Right atrium auricular region (tissue), 2 donors: Measurements from ENCODE around the gene CENPH. TPM values are rescaled to one million over a fixed set of nuclear protein-coding genes. Genes with fewer than 3 reads are reported as not detected.
A peak's percentile ranks its signal among the peaks of the same experiment; 100 is the strongest.
"Not testable (repeated sequence)": the region's sequence is repeated elsewhere in the genome, so short reads cannot be mapped to it uniquely, and the experiment has no call there.

Experiments
- DNase-seq: peaks from one replicate; pipeline ENCODE4 v3.0.0-alpha.2; 2019; ENCODE audit warnings: low spot score
- H3K27ac ChIP-seq, 2 donors: fragments of 200-600 bp; sonication (generic); 1 replicate in 1 of 2; 2 replicates in 1 of 2; pipeline ENCODE4 v1.5.1; 2016 to 2019
- H3K27me3 ChIP-seq, 2 donors: fragments of 200-600 bp; sonication (generic); one replicate each; pipeline versions ENCODE4 v1.5.1 to v1.6.0; 2017 to 2019
- H3K36me3 ChIP-seq: fragments of 200-600 bp; sonication (generic); one replicate; pipeline ENCODE4 v1.5.1; 2016
- H3K4me1 ChIP-seq, 2 donors: fragments of 200-600 bp; sonication (generic); one replicate each; pipeline versions ENCODE4 v1.5.1 to v1.6.0; 2017 to 2019
- H3K4me3 ChIP-seq, 2 donors: fragments of 200-600 bp; sonication (generic); 1 replicate in 1 of 2; 2 replicates in 1 of 2; pipeline ENCODE4 v1.5.1; 2017 to 2019; ENCODE audit warnings: mild to moderate bottlenecking in 1 of 2, moderate library complexity in 1 of 2
- H3K9me3 ChIP-seq, 2 donors: fragments of 200-600 bp; sonication (generic); one replicate each; pipeline ENCODE4 v1.5.1; 2019
- total RNA-seq, 2 donors: library from RNA; depleted of rRNA; stranded (reverse); fragments of >200 nt; gene quantifications; one replicate each; pipeline ENCODE4 v1.1.0, GENCODE V29; 2016
- TF ChIP-seq, protein P1 (sequence below), 2 donors: fragments of 200-600 bp; sonication (generic); IDR thresholded peaks; one replicate each; pipeline ENCODE4 v1.5.1; 2019; ENCODE audit warnings: antibody characterized with exemption in 2 of 2

Gene CENPH
- total RNA-seq, 2 donors from 2014 or later = 1.3 to 2.0 TPM

GRCh38 chr5:69234457-69235268 is 45.3 kb downstream of the CENPH start, which contains the start of gene CDK7:
TSS of gene CDK7 (plus strand) at chr5:69234886. CDS start at chr5:69234976, 90 bp downstream.
- DNase-seq = peak; percentile 95
- Histone ChIP-seq H3K36me3 (no peaks in the 10 kb centered on the region), H3K27me3 (no peaks in the 10 kb centered on the region), H3K27ac (peak within 1 kb of the TSS; percentile 69 to 81), H3K4me3 (peak within 1 kb of the TSS; percentile 77 to 80), H3K4me1 (peaks cover 0 to 17% of the 10 kb centered on the region in 2 donors), H3K9me3 (no peaks in the 10 kb centered on the region)
- TF ChIP-seq, protein P1, sequence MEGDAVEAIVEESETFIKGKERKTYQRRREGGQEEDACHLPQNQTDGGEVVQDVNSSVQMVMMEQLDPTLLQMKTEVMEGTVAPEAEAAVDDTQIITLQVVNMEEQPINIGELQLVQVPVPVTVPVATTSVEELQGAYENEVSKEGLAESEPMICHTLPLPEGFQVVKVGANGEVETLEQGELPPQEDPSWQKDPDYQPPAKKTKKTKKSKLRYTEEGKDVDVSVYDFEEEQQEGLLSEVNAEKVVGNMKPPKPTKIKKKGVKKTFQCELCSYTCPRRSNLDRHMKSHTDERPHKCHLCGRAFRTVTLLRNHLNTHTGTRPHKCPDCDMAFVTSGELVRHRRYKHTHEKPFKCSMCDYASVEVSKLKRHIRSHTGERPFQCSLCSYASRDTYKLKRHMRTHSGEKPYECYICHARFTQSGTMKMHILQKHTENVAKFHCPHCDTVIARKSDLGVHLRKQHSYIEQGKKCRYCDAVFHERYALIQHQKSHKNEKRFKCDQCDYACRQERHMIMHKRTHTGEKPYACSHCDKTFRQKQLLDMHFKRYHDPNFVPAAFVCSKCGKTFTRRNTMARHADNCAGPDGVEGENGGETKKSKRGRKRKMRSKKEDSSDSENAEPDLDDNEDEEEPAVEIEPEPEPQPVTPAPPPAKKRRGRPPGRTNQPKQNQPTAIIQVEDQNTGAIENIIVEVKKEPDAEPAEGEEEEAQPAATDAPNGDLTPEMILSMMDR (IDR thresholded peaks at IDR 0.05) = no peak

DNA sequence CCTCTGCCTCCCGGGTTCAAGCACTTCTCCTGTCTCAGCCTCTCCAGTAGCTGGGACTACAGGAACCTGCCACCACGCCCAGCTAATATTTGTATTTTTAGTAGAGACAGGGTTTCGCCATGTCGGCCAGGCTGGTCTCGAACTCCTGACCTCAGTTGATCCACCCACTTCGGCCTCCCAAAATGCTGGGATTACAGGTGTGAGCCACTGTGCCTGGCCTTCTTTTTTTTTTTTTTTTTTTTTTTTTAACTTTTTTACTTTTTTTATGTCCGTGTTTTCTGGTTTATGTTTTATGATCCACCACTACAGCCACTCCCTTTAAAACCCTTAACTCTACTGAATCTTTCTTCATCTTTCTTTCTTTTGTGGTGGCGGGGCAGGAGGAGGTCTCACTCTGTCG is 47.4 kb downstream of the CENPH start:
- not testable (repeated sequence) for H3K4me3 ChIP-seq, H3K36me3 ChIP-seq, H3K27ac ChIP-seq, H3K27me3 ChIP-seq, H3K9me3 ChIP-seq, DNase-seq
- H3K4me1 ChIP-seq = peaks cover 0 to 17% of the 10 kb centered on the region in 2 donors

DNA sequence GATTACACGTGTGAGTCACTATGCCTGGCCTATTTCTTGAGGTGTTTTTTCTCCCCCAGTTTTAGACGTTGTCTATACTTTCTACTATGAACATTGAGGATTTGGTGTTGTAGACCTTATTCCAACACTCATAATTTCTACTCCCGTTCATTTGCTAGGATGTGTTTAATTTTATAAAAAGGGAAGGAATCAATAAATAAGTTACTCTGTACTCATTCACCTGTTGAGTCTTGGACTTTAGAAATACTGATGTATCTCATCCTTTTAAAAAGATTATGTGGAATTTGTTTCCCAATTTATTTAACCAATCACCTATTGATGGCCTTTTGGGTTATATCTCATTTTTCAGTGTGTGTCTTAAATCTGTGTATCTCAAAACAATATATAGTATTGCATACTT is 48.5 kb downstream of the CENPH start:
- H3K36me3 ChIP-seq = no peaks in the 10 kb centered on the region
- H3K4me3 ChIP-seq = no peak overlapping the region
- no peaks in the 10 kb centered on the region for H3K27me3 ChIP-seq
- TF ChIP-seq, protein P1 (IDR thresholded peaks at IDR 0.05) = no peak
- H3K4me1 ChIP-seq = peaks cover 0 to 17% of the 10 kb centered on the region in 2 donors
- H3K9me3 ChIP-seq = no peaks in the 10 kb centered on the region
- DNase-seq = no peak
- no peak overlapping the region for H3K27ac ChIP-seq

DNA sequence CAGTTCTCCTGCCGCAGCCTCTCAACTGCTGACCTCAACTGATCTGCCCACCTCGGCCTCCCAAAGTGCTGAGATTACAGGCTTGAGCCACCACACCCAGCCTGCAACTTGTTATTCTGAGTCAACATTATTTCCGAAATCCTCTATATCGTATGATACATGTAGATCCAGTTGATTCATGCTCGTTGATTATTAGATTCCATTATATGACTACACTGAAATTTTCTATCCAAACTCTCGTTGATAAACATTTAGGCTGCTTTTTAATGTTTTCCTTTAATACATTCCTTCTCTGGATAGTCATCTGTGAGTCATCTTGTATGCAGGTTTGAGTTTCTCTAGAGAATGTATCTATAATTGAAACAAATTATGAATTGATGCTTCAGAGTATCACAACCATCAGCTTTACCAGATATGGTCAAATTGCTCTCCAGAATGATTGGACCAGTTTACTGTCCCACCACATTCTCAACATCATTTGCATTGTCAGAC is 49.4 kb downstream of the CENPH start:
- TF ChIP-seq, protein P1 (IDR thresholded peaks at IDR 0.05) = no peak
- H3K4me1 ChIP-seq = peaks cover 0 to 15% of the 10 kb centered on the region in 2 donors

DNA sequence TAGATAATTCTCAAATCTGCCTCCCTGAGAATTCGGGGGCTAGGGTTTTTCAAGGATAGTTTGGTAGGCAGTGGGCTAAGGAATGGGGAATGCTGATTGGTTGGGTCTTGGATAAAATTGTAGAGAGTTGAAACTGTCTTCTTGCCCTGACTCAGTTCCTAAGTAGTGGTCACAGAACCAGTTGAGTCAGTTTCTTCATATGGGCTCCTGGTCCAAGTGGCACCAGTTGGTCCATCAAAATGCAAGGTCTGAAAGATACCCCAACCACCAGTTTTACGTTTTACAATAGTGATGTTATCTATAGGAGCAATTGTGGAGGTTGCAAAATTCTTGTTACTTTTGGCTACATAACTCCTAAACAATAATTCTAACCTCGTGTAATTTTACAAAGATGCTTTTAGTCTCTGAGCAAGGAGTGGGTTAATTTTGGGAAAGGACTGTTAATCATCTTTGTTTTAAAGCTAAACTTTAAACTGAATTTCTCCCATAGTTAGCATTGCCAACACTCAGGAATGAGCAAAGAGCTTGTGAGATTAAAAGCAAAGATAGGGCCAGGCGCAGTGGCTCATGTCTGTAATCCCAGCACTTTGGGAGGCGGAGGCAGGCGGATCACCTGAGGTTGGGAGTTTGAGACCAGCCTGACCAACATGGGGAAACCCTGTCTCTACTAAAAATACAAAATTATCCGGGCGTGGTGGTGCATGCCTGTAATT is 53.0 kb downstream of the CENPH start:
- no peak overlapping the region for H3K4me3 ChIP-seq
- H3K27ac ChIP-seq = no peak overlapping the region
- no peaks in the 10 kb centered on the region for H3K27me3 ChIP-seq
- TF ChIP-seq, protein P1 (IDR thresholded peaks at IDR 0.05) = no peak
- no peak for DNase-seq
- no peaks in the 10 kb centered on the region for H3K9me3 ChIP-seq
- H3K4me1 ChIP-seq = no peaks in the 10 kb centered on the region
- H3K36me3 ChIP-seq = no peaks in the 10 kb centered on the region

More for the DNA sequence above, 49.4 kb downstream of the CENPH start:
- no peaks in the 10 kb centered on the region for H3K9me3 ChIP-seq
- DNase-seq = no peak
- H3K36me3 ChIP-seq = no peaks in the 10 kb centered on the region
- no peaks in the 10 kb centered on the region for H3K27me3 ChIP-seq
- H3K27ac ChIP-seq = no peak overlapping the region
- H3K4me3 ChIP-seq = no peak overlapping the region

DNA sequence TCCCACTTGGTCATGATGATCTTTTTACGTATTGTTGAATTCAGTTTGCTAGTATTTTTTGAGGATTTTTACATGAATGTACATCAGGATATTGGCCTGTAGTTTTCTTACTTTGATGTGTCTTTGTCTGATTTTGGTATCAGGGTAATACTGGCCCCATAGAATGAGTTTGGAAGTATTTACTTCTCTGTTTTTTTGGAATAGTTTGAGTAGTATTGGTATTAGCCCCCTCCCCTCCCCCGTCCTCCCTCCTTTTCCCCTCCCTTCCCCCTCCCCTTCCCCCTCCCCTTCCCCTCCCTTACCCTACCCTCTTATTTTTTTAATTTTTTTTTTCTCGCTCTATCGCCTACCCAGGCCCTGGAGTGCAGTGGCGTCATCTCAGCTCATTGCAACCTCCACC is 55.6 kb downstream of the CENPH start:
- no peak for DNase-seq
- H3K27ac ChIP-seq = no peak overlapping the region
- no peak overlapping the region for H3K4me3 ChIP-seq
- TF ChIP-seq, protein P1 (IDR thresholded peaks at IDR 0.05) = no peak
- H3K27me3 ChIP-seq = no peaks in the 10 kb centered on the region
- H3K9me3 ChIP-seq = no peaks in the 10 kb centered on the region
- no peaks in the 10 kb centered on the region for H3K36me3 ChIP-seq
- no peaks in the 10 kb centered on the region for H3K4me1 ChIP-seq
